Activated T-cell treated with anti-CD3 and anti-CD28 coated beads, Interleukin-2, amount 50 U/mL, for 1 hour (primary cell): ENCODE results near the gene ZNF180.
"Not testable (repeated sequence)": the region's sequence is repeated elsewhere in the genome, so short reads cannot be mapped to it uniquely, and the experiment has no call there.

Experiments
- DNase-seq: peaks from one replicate; pipeline ENCODE4 v3.0.0-alpha.2; 2020

Gene ZNF180

GRCh38 chr19:44499962-44500949, at the start of gene ZNF180:
ZNF180 (minus strand) TSS chr19:44500522; CDS start chr19:44497334, 3,188 bp downstream.
- DNase-seq = peak; percentile 96

- DNase-seq = no peak
Measured at GRCh38 chr19:44549507-44549906, 49.2 kb upstream of the ZNF180 start.

DNA sequence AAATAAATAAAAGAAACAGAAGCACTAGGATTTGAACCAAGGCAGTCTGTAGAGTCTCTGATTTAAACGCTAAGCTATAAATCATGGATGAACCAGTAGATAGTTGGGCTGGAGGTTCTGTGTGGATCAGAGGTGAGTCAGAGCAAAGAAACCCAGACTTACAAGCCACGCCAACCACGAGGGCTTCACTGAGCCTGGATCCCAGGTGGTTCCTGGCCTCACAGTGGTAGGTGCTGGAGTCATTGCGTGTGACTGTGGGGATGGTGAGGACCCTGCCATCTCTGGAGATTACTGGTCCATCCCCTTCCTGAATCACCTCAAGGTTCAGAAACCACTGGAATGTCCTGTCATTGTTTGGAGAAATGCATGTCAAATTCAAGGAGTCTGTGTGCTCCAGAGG, 48.4 kb upstream of the ZNF180 start:
- DNase-seq = no peak

GRCh38 chr19:44544031-44544430, 43.7 kb upstream of the ZNF180 start:
- no peak for DNase-seq

GRCh38 chr19:44542671-44543070, 42.3 kb upstream of the ZNF180 start:
- DNase-seq = no peak

DNA sequence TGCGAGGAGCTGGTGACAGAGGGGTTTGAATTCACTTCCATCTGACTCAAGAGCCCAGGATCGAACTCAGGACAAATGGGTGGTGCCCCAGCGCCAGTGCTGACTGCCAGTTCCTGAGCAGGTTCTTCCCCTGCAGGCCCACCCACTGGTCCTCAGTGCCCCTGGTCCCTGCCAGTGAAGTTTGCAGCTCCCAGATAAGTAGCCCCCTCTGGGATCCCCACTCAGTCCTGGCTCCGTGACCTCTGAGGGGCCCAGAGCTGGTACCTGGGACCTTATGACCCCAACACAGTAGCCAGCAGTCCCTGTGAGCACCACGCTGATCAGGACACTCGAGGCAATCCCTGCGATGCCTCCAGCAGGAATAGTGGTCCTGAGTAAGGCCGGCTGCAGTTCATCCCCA, 40.4 kb upstream of the ZNF180 start:
- DNase-seq = no peak

- DNase-seq = no peak
Measured at GRCh38 chr19:44539991-44540390, 39.7 kb upstream of the ZNF180 start.

DNA sequence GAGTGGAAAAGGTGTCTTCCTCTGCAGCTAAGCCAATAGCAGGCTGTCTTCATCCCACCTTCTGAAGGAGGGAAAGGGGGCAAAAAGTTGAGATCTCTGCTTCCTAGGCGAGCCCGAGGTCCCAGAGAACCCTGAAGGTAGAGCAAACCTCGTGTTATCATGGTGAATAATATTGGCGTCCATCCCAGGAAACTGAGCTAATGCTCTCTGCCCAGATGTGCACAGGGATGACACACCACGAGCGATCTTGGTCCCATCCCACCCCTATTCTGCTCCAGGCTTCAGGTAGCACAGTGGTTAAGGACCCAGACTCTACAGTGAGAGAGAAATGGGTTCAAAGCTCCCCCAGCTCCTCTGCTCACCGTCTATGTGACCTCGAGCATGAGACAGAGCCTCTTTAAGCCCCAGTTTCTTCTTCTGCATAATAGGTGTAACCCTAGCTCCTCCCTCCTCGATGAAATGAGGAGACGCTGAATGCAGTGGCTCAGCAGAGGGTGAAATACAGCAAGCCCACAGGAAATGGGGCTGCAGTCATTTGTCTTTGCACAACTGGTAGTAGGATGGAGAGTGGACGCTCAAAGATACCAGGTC, 39.0 kb upstream of the ZNF180 start:
- DNase-seq = no peak

- not testable (repeated sequence) for DNase-seq
Measured at GRCh38 chr19:44535361-44535760, 35.0 kb upstream of the ZNF180 start.

GRCh38 chr19:44532819-44533218, 32.5 kb upstream of the ZNF180 start:
- DNase-seq = no peak

- DNase-seq = no peak
Measured at GRCh38 chr19:44530777-44531176, 30.5 kb upstream of the ZNF180 start.

DNA sequence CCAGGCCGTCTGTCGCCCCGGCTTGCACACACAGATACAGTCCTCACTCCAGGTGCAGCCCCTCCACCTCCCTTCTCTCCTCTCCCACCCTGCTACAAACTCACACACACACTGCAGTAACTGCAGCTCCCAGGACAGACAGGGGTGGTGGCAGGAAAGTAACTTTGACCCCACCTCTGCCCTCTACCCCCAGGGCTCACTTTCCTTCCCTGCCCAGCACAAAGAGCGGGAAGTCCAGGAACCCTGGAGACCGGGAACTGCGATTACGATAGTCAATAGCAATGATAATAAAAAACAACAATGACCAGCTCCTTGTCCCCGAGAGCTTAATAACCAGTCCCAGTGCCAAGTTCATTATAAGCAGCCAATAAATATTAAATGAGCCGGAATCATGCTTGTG, 29.2 kb upstream of the ZNF180 start, which contains the start of gene CEACAM20:
Gene CEACAM20, minus strand, starts transcription at position 140 of the 400 bp plus-strand sequence. CDS start 166 bp downstream, outside the sequence.
- no peak for DNase-seq

GRCh38 chr19:44527554-44527953, 27.2 kb upstream of the ZNF180 start:
- no peak for DNase-seq

DNA sequence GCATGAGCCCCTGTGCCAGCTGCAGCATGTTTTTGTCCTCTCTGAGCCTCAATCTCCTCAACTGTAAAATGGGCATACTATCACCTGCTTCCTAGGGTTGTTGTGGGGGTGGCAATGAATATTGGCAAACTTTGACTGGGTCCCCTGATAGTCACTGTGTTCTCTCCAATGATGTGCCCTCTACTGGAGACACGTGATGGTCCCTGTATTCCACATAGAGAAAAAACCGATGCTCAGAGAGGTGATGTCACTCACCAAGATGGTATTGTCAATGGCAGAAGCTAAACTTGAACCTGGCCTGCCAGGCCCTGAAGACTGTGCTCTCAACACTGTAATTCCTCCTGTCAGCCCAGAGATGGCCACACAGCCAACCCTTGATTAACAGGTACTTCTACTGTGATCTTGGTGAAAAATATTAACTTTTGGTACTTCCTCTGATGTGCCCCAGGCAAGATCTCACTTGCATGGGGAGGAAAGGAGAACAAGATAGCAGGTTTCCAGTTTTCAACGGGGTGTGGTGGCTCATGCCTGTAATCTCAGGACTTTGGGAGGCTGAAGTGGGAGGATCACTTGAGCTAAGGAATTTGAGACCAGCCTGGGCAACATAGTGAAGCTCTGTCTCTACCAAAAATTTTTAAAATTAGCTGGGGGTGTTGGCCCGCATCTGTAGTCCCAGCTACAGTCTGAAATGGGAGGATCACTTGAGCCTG, 25.6 kb upstream of the ZNF180 start:
- DNase-seq = no peak

GRCh38 chr19:44521370-44521769, 21.0 kb upstream of the ZNF180 start:
- DNase-seq = no peak

DNA sequence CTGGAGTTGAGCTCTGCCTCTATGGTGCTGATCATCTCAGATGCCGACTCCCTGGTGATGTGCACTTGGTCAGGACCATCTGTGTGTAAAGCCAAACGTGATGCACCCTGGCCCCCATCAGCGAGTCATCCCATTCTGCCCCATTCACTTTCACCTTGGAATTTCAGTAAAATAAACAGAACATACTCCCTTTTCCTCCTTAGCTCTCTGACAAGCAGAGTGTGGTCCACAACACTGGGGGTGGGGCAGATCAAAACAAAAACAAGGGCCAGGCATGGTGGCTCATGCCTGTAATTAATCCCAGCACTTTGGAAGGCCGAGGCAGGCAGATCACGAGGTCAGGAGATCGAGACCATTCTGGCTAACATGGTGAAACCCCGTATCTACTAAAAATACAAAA, 16.8 kb upstream of the ZNF180 start:
- DNase-seq = no peak

- DNase-seq = no peak
Measured at GRCh38 chr19:44515907-44516306, 15.6 kb upstream of the ZNF180 start.

- DNase-seq = no peak
Measured at GRCh38 chr19:44515031-44515430, 14.7 kb upstream of the ZNF180 start.

DNA sequence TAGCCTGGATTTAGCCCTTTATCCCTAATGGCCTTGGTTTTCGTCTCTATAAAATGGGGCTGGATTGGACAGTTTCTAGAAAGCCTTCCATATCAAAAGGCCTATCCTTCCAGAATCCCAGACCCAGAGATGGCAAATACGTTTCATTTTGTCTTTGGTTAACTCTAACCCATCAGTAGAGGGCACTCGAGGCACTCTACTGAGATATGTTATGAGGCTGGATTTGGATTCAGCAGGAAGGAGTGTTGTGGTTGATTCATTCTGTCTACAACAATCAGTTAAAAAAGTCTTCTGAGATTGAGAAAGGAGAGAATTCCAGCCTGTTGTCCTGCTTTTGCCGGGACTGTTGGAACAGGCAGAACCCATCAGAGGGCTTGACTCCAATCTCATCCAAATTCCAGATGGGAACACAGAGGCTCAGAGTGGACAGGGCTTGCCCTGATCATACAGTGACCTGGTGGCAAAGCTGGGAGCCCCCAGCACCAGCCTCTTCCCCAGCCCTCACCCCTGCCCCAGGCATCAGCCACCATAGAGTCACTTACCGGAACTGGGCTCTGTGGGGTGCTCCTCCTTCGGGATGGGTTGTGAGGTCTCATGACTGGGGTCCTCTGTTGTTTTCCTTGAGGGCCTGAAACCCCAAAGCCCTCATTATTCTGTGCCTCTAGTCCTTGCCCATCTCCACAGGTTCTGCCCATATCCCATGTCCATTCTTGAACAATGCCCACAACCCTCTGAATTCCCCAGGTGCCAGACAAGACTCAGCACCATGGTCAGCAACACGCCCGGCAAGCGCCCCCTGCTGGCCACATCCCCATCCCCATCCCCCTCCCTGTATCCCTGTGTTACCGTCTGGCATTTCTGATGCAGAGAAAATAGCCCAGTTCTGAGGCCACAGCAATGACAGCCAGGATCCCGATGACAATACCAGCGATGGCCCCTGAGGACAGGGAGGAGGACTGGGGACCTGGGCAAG, 12.3 kb upstream of the ZNF180 start:
- DNase-seq = no peak

DNA sequence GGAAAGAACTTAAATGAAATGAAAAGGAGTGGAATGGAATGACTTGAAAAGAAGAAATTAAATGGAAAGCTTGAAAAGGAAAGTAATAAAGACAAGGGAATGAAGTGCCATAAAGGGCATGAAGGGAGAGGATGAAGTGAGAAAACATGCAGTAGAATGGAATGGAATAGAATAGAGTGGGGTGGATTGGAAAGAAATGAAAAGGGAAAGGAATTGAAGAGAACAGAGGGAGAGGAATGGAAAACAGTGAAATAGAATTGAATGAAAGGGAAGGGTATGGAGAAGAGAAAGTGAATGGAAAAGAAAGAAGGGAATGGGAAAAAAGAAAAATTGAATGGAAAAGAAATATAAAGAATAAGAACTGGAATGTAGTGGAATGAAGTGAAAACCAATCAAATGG, 9.2 kb upstream of the ZNF180 start:
- DNase-seq = no peak

DNA sequence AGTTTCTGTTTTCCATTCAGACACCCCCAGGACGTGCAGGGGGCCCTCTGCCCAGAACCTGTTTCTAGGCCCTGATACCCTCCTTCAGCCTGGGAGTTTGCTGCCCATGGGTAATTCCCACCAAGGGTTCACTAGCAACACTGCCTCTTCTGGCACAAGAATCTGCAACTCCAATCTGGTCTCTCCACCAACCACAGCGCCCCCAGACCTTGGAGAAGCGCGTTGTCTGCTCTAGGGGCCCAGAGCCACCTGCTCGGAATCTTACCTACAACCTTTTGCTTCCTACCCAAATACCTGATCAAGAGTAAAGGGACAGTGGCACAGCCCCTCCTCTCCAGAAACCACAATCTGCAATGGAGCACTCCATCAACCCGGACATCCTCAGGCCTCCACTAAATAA, 763 bp downstream of the ZNF180 start:
- no peak for DNase-seq

DNA sequence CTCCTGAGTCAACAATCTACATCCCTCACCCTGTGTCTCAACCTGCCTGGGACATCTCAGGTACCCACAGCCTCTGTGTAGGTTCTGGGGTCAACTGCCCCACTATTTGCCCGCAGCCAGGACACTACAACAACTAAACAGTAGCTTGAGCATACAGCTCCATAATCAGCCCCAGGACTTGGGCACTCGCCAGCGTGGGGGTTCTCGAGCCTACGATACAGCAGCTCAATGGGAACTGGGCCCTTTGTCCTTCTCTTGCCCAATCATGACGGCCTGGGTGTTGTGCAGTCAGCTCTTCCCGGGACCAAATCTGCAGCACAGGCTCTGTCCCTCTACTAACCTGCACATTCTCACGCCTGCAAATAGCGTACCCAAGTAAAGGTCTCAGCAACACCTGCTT, 1.3 kb downstream of the ZNF180 start:
- no peak for DNase-seq
